CD14-positive monocyte (primary cell): ENCODE measurements around the gene PTPRN. TPM values are rescaled to one million over a fixed set of nuclear protein-coding genes. Genes with fewer than 3 reads are reported as not detected.

ENCODE experiments used
- DNase-seq, 3 donors: peaks; one replicate each; pipeline ENCODE4 v3.0.0-alpha.2; 2011 to 2022
- H2AFZ ChIP-seq: 2 replicates; pipeline ENCODE4 v1.6.0; 2012; ENCODE audit warnings: mild to moderate bottlenecking, low read depth, low read length, inconsistent platforms; ENCODE audit not compliant: insufficient read depth, poor library complexity, severe bottlenecking
- H3K27ac ChIP-seq, 2 donors: 1 replicate in 1 of 2; 2 replicates in 1 of 2; pipeline ENCODE4 v1.5.1; 2012 to 2013; ENCODE audit warnings: low read length in 2 of 2, control low read depth in 1 of 2, inconsistent platforms in 1 of 2, low read depth in 1 of 2, mild to moderate bottlenecking in 1 of 2
- H3K27me3 ChIP-seq, 2 donors: one replicate each; pipeline versions ENCODE4 v1.6.0 to v1.6.1; 2011 to 2013; ENCODE audit warnings: low read length in 2 of 2; ENCODE audit not compliant: control insufficient read depth in 2 of 2, insufficient read depth in 2 of 2
- H3K36me3 ChIP-seq, 2 donors: replicated peaks in 1 of 2; 1 replicate in 1 of 2; 2 replicates in 1 of 2; pipeline versions ENCODE4 v1.5.1 to v1.6.1; 2012 to 2013; ENCODE audit warnings: low read length in 2 of 2, control low read depth in 1 of 2, inconsistent platforms in 1 of 2, mild to moderate bottlenecking in 1 of 2; ENCODE audit not compliant: insufficient read depth in 2 of 2, control insufficient read depth in 1 of 2
- H3K4me1 ChIP-seq, 2 donors: 1 replicate in 1 of 2; 2 replicates in 1 of 2; pipeline versions ENCODE4 v1.5.1 to v1.6.1; 2012 to 2013; ENCODE audit warnings: low read length in 2 of 2, control low read depth in 1 of 2, inconsistent platforms in 1 of 2, mild to moderate bottlenecking in 1 of 2, moderate library complexity in 1 of 2; ENCODE audit not compliant: insufficient read depth in 2 of 2, control insufficient read depth in 1 of 2
- H3K4me2 ChIP-seq: replicated peaks from 2 replicates; pipeline ENCODE3; 2012; ENCODE audit warnings: low read length, moderate library complexity, mild to moderate bottlenecking; ENCODE audit not compliant: poor library complexity, severe bottlenecking; ENCODE audit errors: extremely low read depth
- H3K4me3 ChIP-seq, 3 experiments: fragments of 200-600 bp in 1 of 3; sonication (generic) in 1 of 3; replicated peaks in 1 of 3; 1 replicate in 2 of 3; 2 replicates in 1 of 3; pipeline ENCODE4 v1.5.1; 2011 to 2013; ENCODE audit warnings: low read length in 3 of 3, mild to moderate bottlenecking in 3 of 3, control low read depth in 2 of 3, low read depth in 2 of 3, inconsistent platforms in 1 of 3, moderate library complexity in 1 of 3
- H3K79me2 ChIP-seq: 2 replicates; pipeline ENCODE4 v1.6.0; 2012; ENCODE audit warnings: mild to moderate bottlenecking, control low read depth, inconsistent platforms, low read length, moderate library complexity; ENCODE audit not compliant: insufficient read depth
- H3K9ac ChIP-seq: 2 replicates; pipeline ENCODE4 v1.6.0; 2017; ENCODE audit warnings: low read length, mild to moderate bottlenecking; ENCODE audit not compliant: insufficient read depth, poor library complexity, severe bottlenecking
- H3K9me3 ChIP-seq, 2 donors: replicated peaks in 1 of 2; 1 replicate in 1 of 2; 2 replicates in 1 of 2; pipeline versions ENCODE4 v1.5.1 to v1.6.1; 2012 to 2013; ENCODE audit warnings: low read length in 2 of 2, control low read depth in 1 of 2; ENCODE audit not compliant: control insufficient read depth in 1 of 2, insufficient read depth in 1 of 2
- H4K20me1 ChIP-seq: 2 replicates; pipeline ENCODE4 v1.6.0; 2012; ENCODE audit warnings: mild to moderate bottlenecking, low read length, control low read depth, moderate library complexity; ENCODE audit not compliant: insufficient read depth
- H3K27ac Mint-ChIP-seq, 7 donors: one replicate each; pipeline ENCODE4 v1.8.0; 2020; ENCODE audit warnings: mild to moderate bottlenecking in 7 of 7, mixed read lengths in 7 of 7, moderate library complexity in 6 of 7, inconsistent platforms in 2 of 7
- H3K27me3 Mint-ChIP-seq, 3 donors: one replicate each; pipeline ENCODE4 v1.8.0; 2021 to 2022; ENCODE audit warnings: low read depth in 3 of 3, mild to moderate bottlenecking in 3 of 3, mixed read lengths in 3 of 3, moderate library complexity in 3 of 3, inconsistent platforms in 1 of 3
- H3K36me3 Mint-ChIP-seq, 2 donors: one replicate each; pipeline ENCODE4 v1.8.0; 2020; ENCODE audit warnings: mixed read lengths in 2 of 2, inconsistent platforms in 1 of 2, mild to moderate bottlenecking in 1 of 2
- H3K4me1 Mint-ChIP-seq: one replicate; pipeline ENCODE4 v1.8.0; 2020; ENCODE audit warnings: mild to moderate bottlenecking, mixed read lengths
- H3K4me3 Mint-ChIP-seq, 2 donors: one replicate each; pipeline ENCODE4 v1.8.0; 2020; ENCODE audit warnings: mild to moderate bottlenecking in 2 of 2, mixed read lengths in 2 of 2, moderate library complexity in 1 of 2
- H3K9me3 Mint-ChIP-seq, 7 donors: one replicate each; pipeline ENCODE4 v1.8.0; 2020 to 2022; ENCODE audit warnings: mixed read lengths in 7 of 7, mild to moderate bottlenecking in 6 of 7, moderate library complexity in 6 of 7, inconsistent platforms in 2 of 7
- CTCF ChIP-seq: fragments of 200-600 bp; IDR thresholded peaks from one replicate; pipeline ENCODE4 v1.8.0; 2022; ENCODE audit warnings: antibody characterized with exemption, mild to moderate bottlenecking
- WGBS: methylation state at CpG from one replicate; pipeline ENCODE4 v1.1.5; 2013; ENCODE audit warnings: missing lambda C conversion rate; ENCODE audit not compliant: insufficient coverage; 5-methylcytosine and 5-hydroxymethylcytosine counted together
- intact Hi-C, 2 donors: fragments of 100-400 bp; cut with micrococcal nuclease; formaldehyde crosslinking; loops; one replicate each; pipeline versions ENCODE4 v1.15.0 to v1.15.1; 2023
- polyA plus RNA-seq, 3 donors: library from polyadenylated mRNA; depleted of rRNA in 1 of 3; unstranded in 2 of 3; stranded (reverse) in 1 of 3; fragments of 300-500 nt in 2 of 3; fragments of >200 nt in 1 of 3; fragmentation: Illumina TruSeq in 2 of 3; gene quantifications; 1 replicate in 2 of 3; 2 replicates in 1 of 3; pipeline ENCODE4 v1.2.3, GENCODE V29; 2012 to 2021

PTPRN gene
- polyA plus RNA-seq, 3 donors: not detected

GRCh38 chr2:219292616-219293015, 16.6 kb downstream of the PTPRN start:
- intact Hi-C loops: no loop called here
- Mint-ChIP-seq H3K36me3 (no peaks in the 10 kb centered on the region), H3K4me1 (peaks cover 11% of the 10 kb centered on the region), H3K27ac (no peak overlapping the region), H3K27me3 (peaks cover 28 to 49% (median 29%) of the 10 kb centered on the region in 3 donors), H3K4me3 (no peak overlapping the region), H3K9me3 (peaks cover 0 to 7% (median 1%) of the 10 kb centered on the region in 7 donors)
- H3K27ac ChIP-seq: no peak overlapping the region
- H3K79me2 ChIP-seq: no peaks in the 10 kb centered on the region
- no peak overlapping the region for H3K4me2 ChIP-seq
- peaks cover 10 to 15% of the 10 kb centered on the region in 2 donors for H3K4me1 ChIP-seq
- no peak overlapping the region for H2AFZ ChIP-seq
- no CpG with 5 or more reads among the region's 9 CpGs for WGBS
- DNase-seq: no peak
- H4K20me1 ChIP-seq: no peaks in the 10 kb centered on the region
- no peak overlapping the region for H3K9ac ChIP-seq
- peaks cover 0 to 17% of the 10 kb centered on the region in 2 donors for H3K27me3 ChIP-seq
- no peak for TF ChIP-seq CTCF
- H3K36me3 ChIP-seq: no peaks in the 10 kb centered on the region
- H3K9me3 ChIP-seq: no peaks in the 10 kb centered on the region
- H3K4me3 ChIP-seq: no peak overlapping the region

- Histone ChIP-seq H3K9me3 (no peaks in the 10 kb centered on the region), H3K4me2 (no peak overlapping the region), H3K36me3 (no peaks in the 10 kb centered on the region), H3K9ac (no peak overlapping the region), H4K20me1 (no peaks in the 10 kb centered on the region), H3K27me3 (peaks cover 0 to 16% of the 10 kb centered on the region in 2 donors), H3K79me2 (no peaks in the 10 kb centered on the region), H3K4me3 (no peak overlapping the region), H3K4me1 (peaks cover 10 to 15% of the 10 kb centered on the region in 2 donors), H3K27ac (no peak overlapping the region), H2AFZ (no peak overlapping the region)
- no peak for TF ChIP-seq CTCF
- H3K27ac Mint-ChIP-seq: no peak overlapping the region
- peaks cover 0 to 7% (median 1%) of the 10 kb centered on the region in 7 donors for H3K9me3 Mint-ChIP-seq
- peaks cover 11% of the 10 kb centered on the region for H3K4me1 Mint-ChIP-seq
- no peak for DNase-seq
- intact Hi-C loops: no loop called here
- no peaks in the 10 kb centered on the region for H3K36me3 Mint-ChIP-seq
- peaks cover 22 to 46% (median 29%) of the 10 kb centered on the region in 3 donors for H3K27me3 Mint-ChIP-seq
- WGBS: 92% methylated on average over 4 of the region's 4 CpGs
- H3K4me3 Mint-ChIP-seq: no peak overlapping the region
Measured at GRCh38 chr2:219291910-219292490, 17.2 kb downstream of the PTPRN start.
